ENCODE data around the gene DMBT1. TPM values are rescaled to one million over a fixed set of nuclear protein-coding genes. Genes with fewer than 3 reads are reported as not detected.

DMBT1 gene
- total RNA-seq, 4 donors from 2014 or later: 0.33 TPM; not detected in 3

DNA sequence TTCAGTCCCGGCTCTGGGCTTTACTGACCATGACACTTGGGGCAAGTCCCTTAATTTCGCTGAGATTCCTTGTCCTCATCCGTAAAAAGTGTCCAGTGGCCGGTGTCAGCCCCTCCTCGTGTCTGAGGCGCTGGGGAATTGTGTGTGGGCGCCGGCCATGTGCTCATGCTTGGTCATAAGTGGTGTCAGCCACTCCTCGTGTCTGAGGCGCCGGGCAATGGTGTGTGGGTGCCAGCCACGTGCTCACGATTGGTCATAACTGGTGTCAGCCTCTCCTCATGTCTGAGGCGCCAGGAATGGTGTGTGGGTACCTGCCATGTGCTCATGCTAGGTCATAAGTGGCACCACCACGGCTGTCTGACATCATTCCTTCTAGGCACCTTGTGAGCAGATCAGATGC is 40.7 kb upstream of the DMBT1 start:
- TF ChIP-seq, protein P1, sequence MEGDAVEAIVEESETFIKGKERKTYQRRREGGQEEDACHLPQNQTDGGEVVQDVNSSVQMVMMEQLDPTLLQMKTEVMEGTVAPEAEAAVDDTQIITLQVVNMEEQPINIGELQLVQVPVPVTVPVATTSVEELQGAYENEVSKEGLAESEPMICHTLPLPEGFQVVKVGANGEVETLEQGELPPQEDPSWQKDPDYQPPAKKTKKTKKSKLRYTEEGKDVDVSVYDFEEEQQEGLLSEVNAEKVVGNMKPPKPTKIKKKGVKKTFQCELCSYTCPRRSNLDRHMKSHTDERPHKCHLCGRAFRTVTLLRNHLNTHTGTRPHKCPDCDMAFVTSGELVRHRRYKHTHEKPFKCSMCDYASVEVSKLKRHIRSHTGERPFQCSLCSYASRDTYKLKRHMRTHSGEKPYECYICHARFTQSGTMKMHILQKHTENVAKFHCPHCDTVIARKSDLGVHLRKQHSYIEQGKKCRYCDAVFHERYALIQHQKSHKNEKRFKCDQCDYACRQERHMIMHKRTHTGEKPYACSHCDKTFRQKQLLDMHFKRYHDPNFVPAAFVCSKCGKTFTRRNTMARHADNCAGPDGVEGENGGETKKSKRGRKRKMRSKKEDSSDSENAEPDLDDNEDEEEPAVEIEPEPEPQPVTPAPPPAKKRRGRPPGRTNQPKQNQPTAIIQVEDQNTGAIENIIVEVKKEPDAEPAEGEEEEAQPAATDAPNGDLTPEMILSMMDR (IDR thresholded peaks at IDR 0.05; ENCODE audit: low read depth): no peak

GRCh38 chr10:122521011-122521410 is 39.5 kb upstream of the DMBT1 start:
- TF ChIP-seq, protein P1 (IDR thresholded peaks at IDR 0.05; ENCODE audit: low read depth): no peak

- TF ChIP-seq, protein P1 (IDR thresholded peaks at IDR 0.05; ENCODE audit: low read depth): no peak
These were observed 35.7 kb upstream of the DMBT1 start for GRCh38 chr10:122524811-122525210.

- TF ChIP-seq, protein P1 (IDR thresholded peaks at IDR 0.05; ENCODE audit: low read depth): no peak
These were observed 34.8 kb upstream of the DMBT1 start for GRCh38 chr10:122525788-122526187.

DNA sequence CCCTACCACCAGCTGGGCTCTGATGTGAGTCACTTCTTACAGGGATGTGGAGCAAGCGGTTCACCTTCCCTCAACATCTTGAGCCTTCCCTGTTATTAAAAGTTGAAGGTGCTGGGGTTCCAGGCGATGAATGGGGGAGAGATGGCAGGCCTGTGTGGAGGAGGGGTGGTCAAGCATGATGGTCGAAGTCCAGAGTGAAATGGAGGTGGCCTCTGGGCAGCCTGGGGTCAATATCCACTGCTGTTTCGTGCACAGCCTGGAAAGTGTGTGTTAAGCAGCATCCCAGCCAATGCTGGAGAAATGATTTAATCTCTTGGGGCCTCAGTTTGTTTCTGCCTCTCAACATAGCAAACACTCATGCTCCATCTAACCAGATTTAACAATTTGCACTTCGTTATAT is 33.7 kb upstream of the DMBT1 start:
- TF ChIP-seq, protein P1 (IDR thresholded peaks at IDR 0.05; ENCODE audit: low read depth): no peak

DNA sequence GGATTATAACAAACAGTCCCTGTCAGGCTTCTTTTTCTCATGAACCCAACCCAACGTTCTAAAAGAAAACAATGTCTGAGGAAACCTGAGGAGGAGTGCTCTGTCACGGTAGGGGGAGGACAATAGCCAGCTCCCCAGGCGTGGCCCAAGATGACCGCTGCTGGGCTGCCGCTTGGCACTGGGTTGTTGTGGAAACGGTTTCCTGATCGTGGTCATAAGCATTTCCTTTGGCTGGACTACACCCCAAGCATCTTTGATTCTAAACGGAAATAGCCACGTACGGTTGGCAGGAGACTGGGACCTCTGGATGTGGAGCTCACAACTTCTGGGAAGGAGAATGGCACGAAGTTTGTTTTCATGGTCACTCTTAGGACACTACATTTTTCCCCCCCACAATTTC is 30.4 kb upstream of the DMBT1 start:
- TF ChIP-seq, protein P1 (IDR thresholded peaks at IDR 0.05; ENCODE audit: low read depth): no peak

GRCh38 chr10:122531261-122531660 is 29.3 kb upstream of the DMBT1 start:
- TF ChIP-seq, protein P1 (IDR thresholded peaks at IDR 0.05; ENCODE audit: low read depth): no peak
